Measurements from ENCODE around the gene C17orf113. TPM values are rescaled to one million over a fixed set of nuclear protein-coding genes. Genes with fewer than 3 reads are reported as not detected.
"Not testable (repeated sequence)": the region's sequence is repeated elsewhere in the genome, so short reads cannot be mapped to it uniquely, and the experiment has no call there.

C17orf113 gene
- total RNA-seq, 1 donor from 2014 or later: 0.98 TPM

DNA sequence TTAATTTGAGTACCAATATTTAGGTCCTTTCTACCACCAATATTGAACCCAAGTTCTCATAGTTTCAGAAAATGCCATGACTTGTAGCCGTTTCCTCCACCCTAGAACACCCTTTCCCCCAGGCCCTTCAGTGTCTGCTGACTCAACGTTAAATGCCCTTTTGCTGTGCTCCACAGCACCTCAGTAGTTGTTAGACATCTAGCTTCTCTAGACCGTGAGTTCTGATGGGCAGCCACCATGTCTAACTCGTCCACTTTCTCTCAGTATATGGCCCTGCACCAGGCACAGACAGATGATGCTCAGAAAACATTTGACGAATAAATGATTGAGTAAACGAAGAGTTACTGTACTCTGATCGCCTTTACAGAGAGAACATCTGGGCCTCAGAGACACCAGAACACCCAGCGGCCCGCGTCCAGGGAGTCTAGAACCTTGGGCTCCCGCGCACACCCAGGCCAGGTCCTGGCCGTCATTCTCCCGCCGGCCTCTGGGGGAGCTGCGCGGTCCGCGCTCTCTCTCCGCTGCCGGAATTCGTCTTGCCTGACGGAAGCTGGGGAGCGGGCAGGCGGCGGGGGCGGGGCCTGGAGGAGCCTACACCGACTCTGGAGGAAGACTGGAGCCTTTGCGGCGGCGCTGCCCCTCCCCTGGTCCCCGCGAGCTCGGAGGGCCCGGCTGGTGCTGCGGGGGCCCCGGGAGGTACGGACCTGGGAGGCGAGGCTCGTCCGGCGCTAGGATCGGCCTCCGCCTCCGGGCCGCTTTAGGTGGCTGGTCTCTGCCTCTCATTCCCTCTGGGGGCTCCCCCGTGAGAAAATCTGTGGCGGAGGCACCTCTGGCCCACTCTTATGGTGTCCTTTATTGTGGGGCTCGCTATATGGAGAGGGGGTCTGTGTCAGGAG lies 30.6 kb downstream of the C17orf113 start, which contains the start of gene NKIRAS2:
Gene NKIRAS2, plus strand, starts transcription at position 582 of the 896 bp plus-strand sequence. CDS start 1,488 bp downstream, outside the sequence.
- peak within 1 kb of the TSS; percentile 64 for H3K4me3 ChIP-seq (ENCODE audit: low read depth, low read length)
- TF ChIP-seq, protein P1, sequence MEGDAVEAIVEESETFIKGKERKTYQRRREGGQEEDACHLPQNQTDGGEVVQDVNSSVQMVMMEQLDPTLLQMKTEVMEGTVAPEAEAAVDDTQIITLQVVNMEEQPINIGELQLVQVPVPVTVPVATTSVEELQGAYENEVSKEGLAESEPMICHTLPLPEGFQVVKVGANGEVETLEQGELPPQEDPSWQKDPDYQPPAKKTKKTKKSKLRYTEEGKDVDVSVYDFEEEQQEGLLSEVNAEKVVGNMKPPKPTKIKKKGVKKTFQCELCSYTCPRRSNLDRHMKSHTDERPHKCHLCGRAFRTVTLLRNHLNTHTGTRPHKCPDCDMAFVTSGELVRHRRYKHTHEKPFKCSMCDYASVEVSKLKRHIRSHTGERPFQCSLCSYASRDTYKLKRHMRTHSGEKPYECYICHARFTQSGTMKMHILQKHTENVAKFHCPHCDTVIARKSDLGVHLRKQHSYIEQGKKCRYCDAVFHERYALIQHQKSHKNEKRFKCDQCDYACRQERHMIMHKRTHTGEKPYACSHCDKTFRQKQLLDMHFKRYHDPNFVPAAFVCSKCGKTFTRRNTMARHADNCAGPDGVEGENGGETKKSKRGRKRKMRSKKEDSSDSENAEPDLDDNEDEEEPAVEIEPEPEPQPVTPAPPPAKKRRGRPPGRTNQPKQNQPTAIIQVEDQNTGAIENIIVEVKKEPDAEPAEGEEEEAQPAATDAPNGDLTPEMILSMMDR (conservative IDR thresholded peaks at IDR 0.05; ENCODE audit: low read depth, low read length): peak; percentile 74
- DNase-seq (ENCODE audit: low read depth): no peak

DNA sequence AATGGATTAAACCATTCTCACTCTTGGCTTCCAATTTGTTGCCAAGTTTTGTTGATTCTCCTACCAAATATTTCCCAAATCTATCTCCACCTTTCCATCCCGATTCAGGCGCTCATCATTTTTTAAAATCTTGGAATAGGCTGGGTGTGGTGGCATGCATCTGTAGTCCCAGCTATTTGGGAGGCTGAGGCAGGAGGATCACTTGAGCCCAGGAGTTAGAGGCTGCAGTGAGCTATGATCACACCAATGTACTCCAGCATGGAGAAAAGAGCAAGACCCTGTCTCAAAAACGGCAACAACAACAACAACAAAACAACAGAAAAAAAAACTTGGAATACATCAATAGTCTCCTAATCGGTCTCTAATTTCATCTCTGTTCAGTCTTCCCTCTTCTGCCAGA lies 31.4 kb downstream of the C17orf113 start:
- H3K4me3 ChIP-seq (ENCODE audit: low read depth, low read length): no peak overlapping the region
- DNase-seq (ENCODE audit: low read depth): no peak
- TF ChIP-seq, protein P1 (conservative IDR thresholded peaks at IDR 0.05; ENCODE audit: low read depth, low read length): no peak

DNA sequence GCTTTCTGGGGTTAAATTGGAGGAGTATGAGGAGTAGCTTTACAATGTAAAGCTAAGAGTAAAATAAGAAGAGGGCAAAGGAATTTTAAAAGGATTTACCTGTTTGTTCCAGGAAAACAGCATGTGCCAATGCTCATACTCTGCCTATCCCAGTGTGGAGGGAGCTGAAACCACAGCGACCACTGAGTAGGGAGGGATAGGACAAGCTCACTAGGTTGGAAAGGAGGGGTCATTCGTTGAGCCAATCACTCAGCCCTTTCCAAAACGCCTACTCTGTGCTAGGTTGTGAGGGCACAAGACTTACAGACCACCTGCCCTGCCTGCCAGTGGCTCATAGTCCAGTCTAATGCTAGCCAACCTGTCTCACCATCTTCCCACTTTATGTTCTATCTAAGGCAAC lies 32.1 kb downstream of the C17orf113 start:
- TF ChIP-seq, protein P1 (conservative IDR thresholded peaks at IDR 0.05; ENCODE audit: low read depth, low read length): no peak
- no peak for DNase-seq (ENCODE audit: low read depth)
- H3K4me3 ChIP-seq (ENCODE audit: low read depth, low read length): peak overlapping the region; percentile 94

DNA sequence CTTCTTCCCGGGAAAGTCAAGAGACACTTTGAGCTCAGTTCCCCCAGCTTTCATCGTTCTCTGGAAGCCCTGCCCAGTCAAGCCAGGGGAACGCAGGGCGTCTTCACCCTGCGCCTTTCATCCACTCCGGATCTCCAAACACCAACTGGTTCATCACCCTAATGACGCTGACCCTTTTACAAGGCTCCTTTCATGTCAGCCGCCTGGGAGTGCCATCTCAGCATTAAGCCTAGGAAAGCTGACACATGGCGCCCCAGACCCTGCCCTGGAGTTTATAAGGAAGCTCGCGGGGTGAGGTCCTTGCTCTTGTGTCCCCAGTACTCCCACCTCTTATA lies 32.6 kb downstream of the C17orf113 start:
- DNase-seq (ENCODE audit: low read depth): no peak
- H3K4me3 ChIP-seq (ENCODE audit: low read depth, low read length): peak overlapping the region; percentile 94
- TF ChIP-seq, protein P1 (conservative IDR thresholded peaks at IDR 0.05; ENCODE audit: low read depth, low read length): no peak

DNA sequence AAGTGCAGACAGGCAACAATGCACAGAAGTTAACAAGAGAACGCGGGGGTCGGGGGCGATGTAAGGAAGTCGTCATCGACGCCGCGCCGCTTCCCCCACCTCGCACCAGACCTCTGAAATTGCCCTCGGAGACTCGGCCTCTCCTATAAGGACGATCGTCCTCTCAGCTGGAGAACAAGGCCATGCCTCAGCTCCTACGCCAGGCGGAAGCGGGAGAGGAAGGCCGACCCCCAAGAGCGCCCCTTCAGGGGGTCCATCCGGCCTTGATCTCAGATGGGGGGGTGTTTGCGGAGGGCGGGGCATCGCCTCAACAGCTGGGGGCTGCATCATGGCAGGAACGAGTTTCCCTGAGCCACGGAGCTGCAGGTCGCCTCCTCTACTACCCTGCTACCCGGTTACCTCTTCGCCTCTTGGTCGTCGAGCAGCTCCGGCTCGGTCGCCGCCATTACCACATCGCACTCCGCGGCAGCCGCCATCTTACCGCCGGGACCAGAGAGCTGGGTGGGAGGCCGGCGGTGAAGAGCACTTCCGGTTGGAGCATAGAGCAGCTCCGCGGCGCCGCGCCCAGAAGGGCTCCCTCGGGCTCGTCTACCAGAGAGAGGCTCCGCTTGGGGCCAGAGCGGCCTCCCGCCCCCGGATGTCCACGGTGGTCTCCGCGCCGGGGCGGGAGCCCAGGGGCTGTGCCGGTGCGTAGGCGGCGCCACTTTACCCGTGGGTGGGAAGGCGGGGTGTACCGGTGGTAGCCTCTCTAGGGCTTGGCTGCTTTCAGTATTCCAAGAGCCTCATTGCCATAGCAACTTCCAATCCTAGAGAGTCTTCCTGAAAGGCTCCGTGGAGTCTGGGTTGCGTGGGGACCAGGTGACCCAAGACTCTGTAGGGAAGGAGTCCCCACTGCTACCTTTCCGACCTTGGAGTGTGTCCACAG lies 33.2 kb downstream of the C17orf113 start, which contains the start of gene DNAJC7:
Gene DNAJC7, minus strand, starts transcription at position 499 of the 925 bp plus-strand sequence. Its CDS starts 23 bp downstream, at position 476.
- DNase-seq (ENCODE audit: low read depth): peak; percentile 47
- TF ChIP-seq, protein P1 (conservative IDR thresholded peaks at IDR 0.05; ENCODE audit: low read depth, low read length): no peak
- peak within 1 kb of the TSS; percentile 94 for H3K4me3 ChIP-seq (ENCODE audit: low read depth, low read length)

DNA sequence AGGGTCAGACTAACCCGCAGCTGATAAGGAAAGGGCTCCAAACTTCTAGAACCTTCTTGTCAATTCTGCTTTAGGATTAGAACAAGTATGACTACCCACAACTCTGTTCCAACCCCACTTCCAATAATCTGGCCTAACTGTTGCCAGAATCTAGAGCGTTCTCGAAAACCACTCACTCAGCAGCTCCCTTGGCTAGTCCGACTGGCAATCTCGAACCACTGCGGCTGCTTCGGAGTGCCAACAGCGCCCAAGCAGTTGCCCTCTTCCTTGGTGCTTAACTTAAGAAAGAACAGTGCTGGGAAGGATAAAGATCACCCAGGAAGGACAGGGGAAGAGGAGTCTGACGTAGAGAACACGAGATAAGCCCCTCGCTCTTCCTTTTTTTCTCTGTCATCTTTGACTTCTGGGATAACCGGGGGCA lies 34.0 kb downstream of the C17orf113 start:
- peak overlapping the region; percentile 94 for H3K4me3 ChIP-seq (ENCODE audit: low read depth, low read length)
- DNase-seq (ENCODE audit: low read depth): no peak
- TF ChIP-seq, protein P1 (conservative IDR thresholded peaks at IDR 0.05; ENCODE audit: low read depth, low read length): no peak

DNA sequence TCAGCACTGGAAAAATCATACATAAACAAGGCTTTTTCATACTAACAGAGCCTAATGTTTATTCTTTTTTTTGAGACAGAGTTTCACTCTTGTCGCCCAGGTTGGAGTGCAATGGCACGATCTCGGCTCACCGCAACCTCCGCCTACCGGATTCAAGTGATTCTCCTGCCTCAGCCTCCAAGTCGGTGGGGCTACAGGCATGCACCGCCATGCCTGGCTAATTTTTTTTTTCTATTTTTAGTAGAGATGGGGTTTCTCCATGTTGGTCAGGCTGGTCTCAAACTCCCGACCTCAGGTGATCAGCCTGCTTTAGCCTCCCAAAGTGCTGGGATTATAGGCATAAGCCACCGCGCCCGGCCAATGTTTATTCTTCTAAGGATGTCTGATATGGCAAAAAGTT lies 36.7 kb downstream of the C17orf113 start:
- H3K4me3 ChIP-seq (ENCODE audit: low read depth, low read length); DNase-seq (ENCODE audit: low read depth): not testable (repeated sequence)

DNA sequence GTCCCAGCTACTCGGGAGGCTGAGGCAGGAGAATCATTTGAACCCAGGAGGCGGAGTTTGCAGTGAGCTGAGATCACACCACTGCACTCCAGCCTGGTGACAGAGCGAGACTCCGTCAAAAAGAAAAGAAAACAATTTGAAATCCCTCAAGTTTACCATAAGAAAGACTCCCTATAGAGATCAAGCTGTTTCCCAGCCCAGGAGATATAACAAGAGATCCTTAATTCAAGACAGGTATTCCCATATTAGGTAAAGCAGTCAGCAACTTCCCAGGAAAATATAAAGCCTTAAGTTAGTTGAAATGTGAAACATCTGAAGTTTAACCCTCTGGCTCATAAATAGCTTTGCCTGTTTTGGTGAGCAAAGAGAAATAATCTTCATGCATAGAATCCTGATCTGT lies 38.0 kb downstream of the C17orf113 start:
- not testable (repeated sequence) for H3K4me3 ChIP-seq (ENCODE audit: low read depth, low read length); DNase-seq (ENCODE audit: low read depth)

All from epithelial cell of proximal tubule (primary cell).